HG03575 (cell line): Measurements from ENCODE around the gene RCAN1.

Experiments used
- ATAC-seq: cut with Tn5 transposase; IDR thresholded peaks from one replicate; pipeline ENCODE4 v1.9.1; 2021; ENCODE audit not compliant: unreplicated experiment, insufficient number of reproducible peaks, low FRiP score; ENCODE audit errors: extremely low read depth

The RCAN1 gene

GRCh38 chr21:34524646-34525601 lies 90.0 kb downstream of the RCAN1 start:
- ATAC-seq = no peak

GRCh38 chr21:34523019-34523555 lies 91.8 kb downstream of the RCAN1 start:
- no peak for ATAC-seq

GRCh38 chr21:34522284-34522683 lies 92.6 kb downstream of the RCAN1 start:
- ATAC-seq = no peak

- ATAC-seq = no peak
These were observed 93.4 kb downstream of the RCAN1 start for GRCh38 chr21:34521561-34521960.

- ATAC-seq = no peak
These were observed 94.0 kb downstream of the RCAN1 start for GRCh38 chr21:34520764-34521508.

- ATAC-seq = no peak
These were observed 94.6 kb downstream of the RCAN1 start for GRCh38 chr21:34520281-34520680.

- no peak for ATAC-seq
These were observed 95.2 kb downstream of the RCAN1 start for GRCh38 chr21:34519694-34520093.

GRCh38 chr21:34519016-34519415 lies 95.9 kb downstream of the RCAN1 start:
- no peak for ATAC-seq

- no peak for ATAC-seq
These were observed 96.6 kb downstream of the RCAN1 start for GRCh38 chr21:34518301-34518700.

- no peak for ATAC-seq
These were observed 97.2 kb downstream of the RCAN1 start for GRCh38 chr21:34517491-34518245.

GRCh38 chr21:34517039-34517438 lies 97.9 kb downstream of the RCAN1 start:
- no peak for ATAC-seq

- ATAC-seq = no peak
These were observed 100.3 kb downstream of the RCAN1 start for GRCh38 chr21:34514576-34515115.

GRCh38 chr21:34513129-34513675 lies 101.7 kb downstream of the RCAN1 start:
- no peak for ATAC-seq

GRCh38 chr21:34511787-34512455 lies 103.0 kb downstream of the RCAN1 start, which contains the start of gene KCNE1:
TSS of gene KCNE1 (minus strand) at chr21:34512210. CDS start at chr21:34449634, 62,576 bp downstream.
- ATAC-seq = no peak

GRCh38 chr21:34511181-34511580 lies 103.7 kb downstream of the RCAN1 start:
- no peak for ATAC-seq

GRCh38 chr21:34510148-34511142 lies 104.5 kb downstream of the RCAN1 start:
- ATAC-seq = no peak

GRCh38 chr21:34509151-34509550 lies 105.8 kb downstream of the RCAN1 start:
- no peak for ATAC-seq
